Fibroblast of skin of left quadriceps (primary cell): Measurements from ENCODE around the gene PLOD2.

ENCODE experiments used
- DNase-seq, 2 experiments: peaks; one replicate each; pipeline ENCODE4 v3.0.0-alpha.2; 2013; ENCODE audit warnings: low read depth in 2 of 2

The PLOD2 gene

GRCh38 chr3:146047485-146047884 lies 113.5 kb downstream of the PLOD2 start:
- DNase-seq, result no peak

GRCh38 chr3:146044046-146044445 lies 116.9 kb downstream of the PLOD2 start:
- no peak for DNase-seq

- no peak for DNase-seq
These were observed 120.4 kb downstream of the PLOD2 start for GRCh38 chr3:146040630-146041029.

GRCh38 chr3:146037697-146038096 lies 123.3 kb downstream of the PLOD2 start:
- DNase-seq, result no peak

- no peak for DNase-seq
These were observed 124.7 kb downstream of the PLOD2 start for GRCh38 chr3:146036281-146036680.

- no peak for DNase-seq
These were observed 125.6 kb downstream of the PLOD2 start for GRCh38 chr3:146035366-146035765.

GRCh38 chr3:146033950-146034349 lies 127.0 kb downstream of the PLOD2 start:
- DNase-seq, result no peak

GRCh38 chr3:146026547-146026946 lies 134.4 kb downstream of the PLOD2 start:
- DNase-seq, result no peak

- DNase-seq, result no peak
These were observed 136.7 kb downstream of the PLOD2 start for GRCh38 chr3:146024260-146024659.

- no peak for DNase-seq
These were observed 140.0 kb downstream of the PLOD2 start for GRCh38 chr3:146020969-146021368.

GRCh38 chr3:146019508-146019907 lies 141.5 kb downstream of the PLOD2 start:
- no peak for DNase-seq
